Epithelial cell of proximal tubule (primary cell): Measurements from ENCODE around the gene NMRAL1. TPM values are rescaled to one million over a fixed set of nuclear protein-coding genes. Genes with fewer than 3 reads are reported as not detected.

Experiments used
- DNase-seq: peaks from one replicate; pipeline ENCODE4 v3.0.0-alpha.2; 2011; ENCODE audit warnings: low read depth
- H3K4me3 ChIP-seq: 2 replicates; pipeline ENCODE4 v1.5.1; 2011; ENCODE audit warnings: low read depth, mild to moderate bottlenecking, low read length
- CTCF ChIP-seq: conservative IDR thresholded peaks from 2 replicates; pipeline ENCODE4 v1.5.1; 2012; ENCODE audit warnings: low read depth, mild to moderate bottlenecking, low read length
- total RNA-seq: library from RNA; depleted of rRNA; stranded (reverse); fragments of >200 nt; gene quantifications from 2 replicates; pipeline ENCODE4 v1.2.3, GENCODE V29; 2015

The NMRAL1 gene
- 120 and 177 TPM in 2 replicates for total RNA-seq

- peak within 1 kb of the TSS; percentile 88 for H3K4me3 ChIP-seq
- no peak for DNase-seq
- no peak for TF ChIP-seq CTCF
Observed at GRCh38 chr16:4474192-4474961, at the start of gene NMRAL1. Gene NMRAL1 (minus strand): TSS chr16:4474625. CDS start chr16:4474132, 493 bp downstream.

GRCh38 chr16:4523686-4524085, 49.3 kb upstream of the NMRAL1 start:
- DNase-seq: no peak
- no peak overlapping the region for H3K4me3 ChIP-seq
- no peak for TF ChIP-seq CTCF

- no peak for TF ChIP-seq CTCF
- no peak for DNase-seq
- H3K4me3 ChIP-seq: no peak overlapping the region
Observed at GRCh38 chr16:4522051-4522581, 47.7 kb upstream of the NMRAL1 start.

- H3K4me3 ChIP-seq: no peak overlapping the region
- no peak for TF ChIP-seq CTCF
- no peak for DNase-seq
Observed at GRCh38 chr16:4520913-4521312, 46.5 kb upstream of the NMRAL1 start.

GRCh38 chr16:4519274-4520058, 45.0 kb upstream of the NMRAL1 start:
- no peak for TF ChIP-seq CTCF
- no peak for DNase-seq

GRCh38 chr16:4517812-4518680, 43.6 kb upstream of the NMRAL1 start:
- H3K4me3 ChIP-seq: no peak overlapping the region
- no peak for DNase-seq
- TF ChIP-seq CTCF: peak; percentile 72

More at GRCh38 chr16:4519274-4520058, 45.0 kb upstream of the NMRAL1 start:
- no peak overlapping the region for H3K4me3 ChIP-seq
